H1 (cell line): ENCODE results near the gene SH3RF2. TPM values are rescaled to one million over a fixed set of nuclear protein-coding genes. Genes with fewer than 3 reads are reported as not detected.

Source experiments
- CTCF ChIA-PET: fragments of 300-600 bp; sonication (Branson Sonifier 250); formaldehyde crosslinking; loops from one replicate; lab custom pipeline; 2021; ENCODE audit not compliant: partially characterized antibody; lab: Charles Lee
- POLR2A ChIA-PET: fragments of 300-600 bp; sonication (Branson Sonifier 250); formaldehyde crosslinking; loops from one replicate; lab custom pipeline; 2021; ENCODE audit warnings: inconsistent platforms; ENCODE audit not compliant: partially characterized antibody; lab: Charles Lee
- DNase-seq, 2 experiments: peaks; one replicate each; pipeline versions ENCODE4 v3.0.0 to v3.0.0-alpha.2; 2010 to 2022; ENCODE audit warnings: low spot score in 2 of 2, low read depth in 1 of 2, mixed read lengths in 1 of 2
- FAIRE-seq: peaks from 2 replicates; lab custom pipeline; 2011; peaks lifted over from hg19 to GRCh38; lab: Jason Lieb, UNC
- H2AFZ ChIP-seq: 2 replicates; pipeline ENCODE4 v1.8.1; 2012; ENCODE audit warnings: low read length, inconsistent platforms
- H2AK5ac ChIP-seq: 2 replicates; pipeline ENCODE4 v1.6.1; 2013; ENCODE audit warnings: low read depth, low read length
- H2BK120ac ChIP-seq: replicated peaks from 2 replicates; pipeline ENCODE3; 2013; ENCODE audit warnings: low read depth, low read length, inconsistent platforms
- H2BK12ac ChIP-seq: 2 replicates; pipeline ENCODE4 v1.6.1; 2013; ENCODE audit warnings: low read depth, low read length
- H2BK15ac ChIP-seq: 2 replicates; pipeline ENCODE4 v1.6.1; 2013; ENCODE audit warnings: low read length
- H2BK20ac ChIP-seq: 2 replicates; pipeline ENCODE4 v1.6.1; 2013; ENCODE audit warnings: low read length
- H2BK5ac ChIP-seq: 2 replicates; pipeline ENCODE4 v1.6.1; 2013; ENCODE audit warnings: low read depth, low read length
- H3K14ac ChIP-seq: 2 replicates; pipeline ENCODE4 v1.6.1; 2013; ENCODE audit warnings: inconsistent platforms; ENCODE audit not compliant: insufficient read length
- H3K18ac ChIP-seq: 2 replicates; pipeline ENCODE4 v1.6.1; 2013; ENCODE audit warnings: low read length; ENCODE audit errors: extremely low read depth
- H3K23ac ChIP-seq: 2 replicates; pipeline ENCODE4 v1.6.1; 2013; ENCODE audit warnings: inconsistent platforms; ENCODE audit not compliant: insufficient read length
- H3K23me2 ChIP-seq: 2 replicates; pipeline ENCODE4 v1.6.1; 2013; ENCODE audit warnings: low read depth, low read length
- H3K27ac ChIP-seq: 2 replicates; pipeline ENCODE4 v1.6.1; 2011; ENCODE audit warnings: low read depth, low read length, inconsistent platforms
- H3K27me3 ChIP-seq, 4 experiments: replicated peaks in 1 of 4; 1 replicate in 1 of 4; 2 replicates in 3 of 4; pipeline versions ENCODE4 v1.6.1 to v1.8.1; 2011 to 2013; ENCODE audit warnings: low read length in 3 of 4, mild to moderate bottlenecking in 3 of 4, inconsistent platforms in 2 of 4, mixed read lengths in 2 of 4, moderate library complexity in 1 of 4; ENCODE audit not compliant: control insufficient read depth in 3 of 4, insufficient read depth in 3 of 4; ENCODE audit errors: extremely low read depth in 1 of 4
- H3K36me3 ChIP-seq, 4 experiments: 2 replicates each; pipeline versions ENCODE4 v1.6.1 to v1.8.1; 2011 to 2013; ENCODE audit warnings: mild to moderate bottlenecking in 4 of 4, low read length in 3 of 4, moderate library complexity in 2 of 4, control low read depth in 1 of 4, inconsistent platforms in 1 of 4; ENCODE audit not compliant: insufficient read depth in 4 of 4, control insufficient read depth in 2 of 4
- H3K4ac ChIP-seq: replicated peaks from 2 replicates; pipeline ENCODE3; 2013; ENCODE audit warnings: low read length, low read depth, mixed read lengths, inconsistent platforms; ENCODE audit not compliant: insufficient read length
- H3K4me1 ChIP-seq, 4 experiments: replicated peaks in 1 of 4; 1 replicate in 1 of 4; 2 replicates in 3 of 4; pipeline versions ENCODE4 v1.6.1 to v1.8.1; 2011 to 2013; ENCODE audit warnings: low read length in 3 of 4, inconsistent platforms in 2 of 4, mixed read lengths in 1 of 4; ENCODE audit not compliant: insufficient read depth in 4 of 4, control insufficient read depth in 3 of 4
- H3K4me2 ChIP-seq, 2 experiments: 2 replicates each; pipeline versions ENCODE4 v1.6.1 to v1.8.1; 2011 to 2013; ENCODE audit warnings: low read depth in 2 of 2, low read length in 2 of 2, control low read depth in 1 of 2, inconsistent platforms in 1 of 2, mild to moderate bottlenecking in 1 of 2; ENCODE audit not compliant: insufficient read depth in 1 of 2
- H3K4me3 ChIP-seq, 4 experiments: fragments of 200-600, 300-600 bp in 1 of 4; sonication (generic), shearing (Covaris generic), sonication (Bioruptor Twin) in 1 of 4; 2 replicates each; pipeline versions ENCODE4 v1.5.1 to v1.8.1; 2011 to 2016; ENCODE audit warnings: low read length in 4 of 4, low read depth in 3 of 4, control low read depth in 2 of 4, inconsistent platforms in 2 of 4, mild to moderate bottlenecking in 2 of 4, mixed read lengths in 1 of 4, moderate library complexity in 1 of 4; ENCODE audit not compliant: insufficient read depth in 2 of 4; ENCODE audit errors: extremely low read depth in 1 of 4
- H3K56ac ChIP-seq: replicated peaks from 2 replicates; pipeline ENCODE3; 2013; ENCODE audit warnings: low read depth, mild to moderate bottlenecking, mixed read lengths, low read length, inconsistent platforms; ENCODE audit not compliant: insufficient read length
- H3K79me1 ChIP-seq: 2 replicates; pipeline ENCODE4 v1.6.1; 2013; ENCODE audit warnings: low read depth, low read length, control low read depth
- H3K79me2 ChIP-seq, 2 experiments: 2 replicates each; pipeline versions ENCODE4 v1.6.1 to v1.8.1; 2012 to 2013; ENCODE audit warnings: low read length in 2 of 2, mild to moderate bottlenecking in 2 of 2, inconsistent platforms in 1 of 2; ENCODE audit not compliant: insufficient read depth in 2 of 2, control insufficient read depth in 1 of 2
- H3K9ac ChIP-seq, 4 experiments: replicated peaks in 1 of 4; 1 replicate in 1 of 4; 2 replicates in 3 of 4; pipeline versions ENCODE4 v1.6.1 to v1.8.1; 2011 to 2013; ENCODE audit warnings: low read depth in 3 of 4, low read length in 3 of 4, control low read depth in 2 of 4, mild to moderate bottlenecking in 2 of 4, moderate library complexity in 2 of 4, inconsistent platforms in 1 of 4; ENCODE audit errors: extremely low read depth in 1 of 4
- H3K9me3 ChIP-seq, 2 experiments: 2 replicates each; pipeline versions ENCODE4 v1.6.1 to v1.8.1; 2012 to 2013; ENCODE audit warnings: mild to moderate bottlenecking in 2 of 2, moderate library complexity in 2 of 2, control low read depth in 1 of 2, inconsistent platforms in 1 of 2, low read depth in 1 of 2, low read length in 1 of 2, mixed read lengths in 1 of 2; ENCODE audit not compliant: insufficient read depth in 2 of 2
- H4K20me1 ChIP-seq, 2 experiments: replicated peaks in 1 of 2; 2 replicates each; pipeline versions ENCODE3 to v1.8.1; 2011 to 2013; ENCODE audit warnings: inconsistent platforms in 2 of 2, low read length in 2 of 2, mild to moderate bottlenecking in 1 of 2; ENCODE audit not compliant: insufficient read depth in 2 of 2, control insufficient read depth in 1 of 2
- H4K5ac ChIP-seq: 2 replicates; pipeline ENCODE4 v1.6.1; 2013; ENCODE audit warnings: low read length, low read depth, mixed read lengths, inconsistent platforms; ENCODE audit not compliant: insufficient read length
- H4K8ac ChIP-seq: 2 replicates; pipeline ENCODE4 v1.8.0; 2013; ENCODE audit warnings: mild to moderate bottlenecking, moderate library complexity, low read length, inconsistent platforms; ENCODE audit not compliant: insufficient read depth; ENCODE audit errors: extremely low read depth
- H4K91ac ChIP-seq: replicated peaks from 2 replicates; pipeline ENCODE3; 2013; ENCODE audit warnings: low read length, mixed read lengths, inconsistent platforms; ENCODE audit not compliant: insufficient read length
- ASH2L ChIP-seq: fragments of 200-600, 300-600 bp; sonication (generic); IDR thresholded peaks from one replicate; pipeline ENCODE4 v1.7.1; 2017; ENCODE audit warnings: low read length
- ATF3 ChIP-seq: IDR thresholded peaks from 2 replicates; pipeline ENCODE4 v1.6.1; 2011; ENCODE audit warnings: low read depth, mild to moderate bottlenecking, low read length; ENCODE audit not compliant: insufficient read depth
- CEBPB ChIP-seq: IDR thresholded peaks from 2 replicates; pipeline ENCODE4 v1.6.1; 2012; ENCODE audit warnings: low read depth, low read length
- CHD1 ChIP-seq: IDR thresholded peaks from 2 replicates; pipeline ENCODE4 v1.6.1; 2012; ENCODE audit warnings: low read depth, low read length, improper control_type of control experiment
- GABPA ChIP-seq: IDR thresholded peaks from 2 replicates; pipeline ENCODE4 v1.6.1; 2011; ENCODE audit warnings: mild to moderate bottlenecking, low read length, moderate library complexity, borderline replicate concordance; ENCODE audit not compliant: insufficient read depth
- HDAC6 ChIP-seq: IDR thresholded peaks from one replicate; pipeline ENCODE4 v1.7.1; 2012; ENCODE audit warnings: low read depth, mild to moderate bottlenecking, inconsistent platforms, low read length, moderate library complexity
- KDM1A ChIP-seq: fragments of 200-600, 300-600 bp; sonication (generic); IDR thresholded peaks from 2 replicates; pipeline ENCODE4 v1.7.1; 2016; ENCODE audit warnings: mild to moderate bottlenecking, low read length, borderline replicate concordance
- KDM5A ChIP-seq: fragments of 200-600 bp; IDR thresholded peaks from 2 replicates; pipeline ENCODE4 v1.7.1; 2012; ENCODE audit warnings: mild to moderate bottlenecking, low read length, inconsistent platforms, mixed read lengths
- MAFK ChIP-seq: IDR thresholded peaks from 2 replicates; pipeline ENCODE4 v1.6.1; 2012; ENCODE audit warnings: low read depth, mild to moderate bottlenecking, improper control_type of control experiment, low read length
- RNF2 ChIP-seq: fragments of 200-900, 300-1000 bp; sonication (generic); IDR thresholded peaks from 2 replicates; pipeline ENCODE4 v1.7.1; 2016; ENCODE audit warnings: borderline replicate concordance, low read depth, mild to moderate bottlenecking, antibody characterized with exemption, low read length; ENCODE audit not compliant: poor library complexity, severe bottlenecking; ENCODE audit errors: missing control alignments
- TAF7 ChIP-seq: optimal IDR thresholded peaks from 2 replicates; pipeline ENCODE3; 2011; ENCODE audit warnings: low read depth, mild to moderate bottlenecking, inconsistent platforms, low read length, moderate library complexity, borderline replicate concordance
- TCF12 ChIP-seq: IDR thresholded peaks from 2 replicates; pipeline ENCODE4 v1.6.1; 2011; ENCODE audit warnings: low read depth, mild to moderate bottlenecking, low read length
- TEAD4 ChIP-seq: IDR thresholded peaks from 2 replicates; pipeline ENCODE4 v1.6.1; 2012; ENCODE audit warnings: low read depth, low read length, inconsistent platforms, mixed read lengths
- ZNF274 ChIP-seq: IDR thresholded peaks from 2 replicates; pipeline ENCODE4 v1.7.0; 2012; ENCODE audit warnings: low read length, borderline replicate concordance; ENCODE audit errors: extremely low read depth
- WGBS, 2 experiments: shearing (Covaris generic) in 1 of 2; methylation state at CpG; one replicate each; pipeline versions ENCODE4 v1.1.6 to v1.1.7; 2013 to 2015; ENCODE audit warnings: low lambda C conversion rate in 2 of 2, mixed read lengths in 2 of 2, inconsistent platforms in 1 of 2, low coverage in 1 of 2, missing lambda C conversion rate in 1 of 2; ENCODE audit not compliant: insufficient replicate concordance in 2 of 2, insufficient coverage in 1 of 2, insufficient read length in 1 of 2; ENCODE audit errors: extremely low coverage in 1 of 2, missing lambda C conversion rate in 1 of 2; 5-methylcytosine and 5-hydroxymethylcytosine counted together
- polyA plus RNA-seq, 7 experiments: library from polyadenylated mRNA; depleted of rRNA in 3 of 7; stranded (reverse) in 5 of 7; unstranded in 2 of 7; fragments of >200 nt in 5 of 7; fragments of 200-250 nt in 2 of 7; gene quantifications; 1 replicate in 5 of 7; 2 replicates in 1 of 7; 4 replicates in 1 of 7; pipeline versions ENCODE4 v1.2.1 to v1.2.3, GENCODE V29; 2011 to 2013; ENCODE audit warnings: missing spikeins in 2 of 7, mixed read lengths in 2 of 7
- total RNA-seq: library from RNA; stranded (reverse); fragmentation: NEBNext Ultra II Directional; extraction: Animal tissue kit (Norgen Biotek cat#: 25700); gene quantifications from 2 replicates; pipeline ENCODE4 v1.2.1, GENCODE V29; 2021

SH3RF2 gene
- total and polyA plus RNA-seq, 2 of the 8 experiments (the other 6 are each of a cell fraction or from before 2014, with no cell fraction given) = 0.80 to 0.95 TPM

- Histone ChIP-seq H2AFZ (no peak within 1 kb of the TSS), H3K14ac (no peak within 1 kb of the TSS), H3K9me3 (no peaks in the 10 kb centered on the region), H3K27ac (no peak within 1 kb of the TSS), H3K56ac (no peak within 1 kb of the TSS), H4K91ac (no peak within 1 kb of the TSS), H4K8ac (no peak within 1 kb of the TSS), H3K4ac (no peak within 1 kb of the TSS), H3K27me3 (no peaks in the 10 kb centered on the region), H2BK5ac (no peak within 1 kb of the TSS), H3K36me3 (peaks cover 0 to 7% (median 2%) of the 10 kb centered on the region in 4 experiments; a peak in 4 of 8 replicates), H2BK120ac (no peak within 1 kb of the TSS), H4K20me1 (no peaks in the 10 kb centered on the region), H3K79me1 (no peaks in the 10 kb centered on the region), H3K23ac (no peak within 1 kb of the TSS), H4K5ac (no peak within 1 kb of the TSS), H3K4me2 (no peak within 1 kb of the TSS), H3K23me2 (no peaks in the 10 kb centered on the region), H3K9ac (no peak within 1 kb of the TSS; a peak in 1 of 7 replicates), H2BK20ac (no peak within 1 kb of the TSS), H2AK5ac (no peak within 1 kb of the TSS), H3K4me3 (no peak within 1 kb of the TSS), H3K18ac (no peak within 1 kb of the TSS), H3K79me2 (no peaks in the 10 kb centered on the region), H3K4me1 (peaks cover 0 to 10% (median 3%) of the 10 kb centered on the region in 4 experiments; a peak in 3 of 7 replicates), H2BK15ac (no peak within 1 kb of the TSS), H2BK12ac (no peak within 1 kb of the TSS)
- no peak for DNase-seq
- ChIA-PET POLR2A (interaction anchor here (0.8 kb wide), 1 partner anchor 352 kb away, joined by 3 read pairs; no protein-coding TSS in a partner anchor), CTCF (interaction anchor here (1.6 kb wide), 1 partner anchor 24 kb away, joined by 3 read pairs; no protein-coding TSS in a partner anchor)
- FAIRE-seq = no peak
- 89% methylated on average over 2 of the region's 2 CpGs; no CpG with 5 or more reads in 1 of the 2 experiments for WGBS, 2 experiments
- TF ChIP-seq ATF3 (no peak), TCF12 (no peak), TAF7 (no peak), KDM5A (no peak), CEBPB (no peak), GABPA (no peak), TEAD4 (no peak), RNF2 (no peak), KDM1A (no peak), CHD1 (no peak), HDAC6 (no peak), MAFK (no peak), ZNF274 (no peak), ASH2L (no peak)
These were observed 169.1 kb downstream of the SH3RF2 start, which contains the start of gene PLAC8L1 for GRCh38 chr5:146105477-146105876. Gene PLAC8L1 (minus strand): TSS chr5:146105577. CDS start chr5:146104311, 1,266 bp downstream.
